IMR-90 (cell line): ENCODE data around the gene PLOD3. TPM values are rescaled to one million over a fixed set of nuclear protein-coding genes. Genes with fewer than 3 reads are reported as not detected.

ENCODE experiments used
- ATAC-seq: fragments of 200-7000 bp; cut with Tn5 transposase; 2 replicates; pipeline ENCODE4 v1.9.1; 2020; ENCODE audit warnings: low read depth, mild to moderate bottlenecking, moderate library complexity
- BruUV-seq: library from RNA; stranded (reverse); fragments of 400-500 nt; replicated peaks from 2 replicates; lab custom pipeline; 2021; lab: Mats Ljungman, UMichigan
- CTCF ChIA-PET: fragments of 300-600 bp; formaldehyde crosslinking; extraction: SDS; loops from one replicate; lab custom pipeline; 2021; ENCODE audit warnings: antibody characterized with exemption; lab: Yijun Ruan, JAX
- POLR2A ChIA-PET: fragments of 300-600 bp; sonication (Branson Sonifier 250); formaldehyde crosslinking; loops from one replicate; lab custom pipeline; 2022; ENCODE audit warnings: antibody characterized with exemption; ENCODE audit not compliant: unreplicated experiment; lab: Charles Lee
- DNase-seq: peaks from one replicate; pipeline ENCODE4 v3.0.0; 2013
- H2AFZ ChIP-seq: replicated peaks from 2 replicates; pipeline ENCODE3; 2013; ENCODE audit warnings: low read length, mild to moderate bottlenecking; ENCODE audit not compliant: poor library complexity
- H2AK5ac ChIP-seq: 2 replicates; pipeline ENCODE4 v1.6.1; 2013; ENCODE audit warnings: low read depth, low read length, inconsistent platforms
- H2AK9ac ChIP-seq: replicated peaks from 2 replicates; pipeline ENCODE3; 2013; ENCODE audit warnings: mild to moderate bottlenecking, low read depth, low read length, moderate library complexity; ENCODE audit not compliant: poor library complexity
- H2BK120ac ChIP-seq: 2 replicates; pipeline ENCODE4 v1.6.1; 2013; ENCODE audit warnings: low read depth, low read length, inconsistent platforms
- H2BK15ac ChIP-seq: 3 replicates; pipeline ENCODE4 v1.6.1; 2013; ENCODE audit warnings: low read depth, low read length, inconsistent platforms
- H2BK20ac ChIP-seq: 2 replicates; pipeline ENCODE4 v1.6.1; 2013; ENCODE audit warnings: low read depth, mild to moderate bottlenecking, inconsistent platforms, low read length, moderate library complexity
- H2BK5ac ChIP-seq: 2 replicates; pipeline ENCODE4 v1.6.1; 2013; ENCODE audit warnings: mild to moderate bottlenecking, low read depth, low read length, inconsistent platforms; ENCODE audit not compliant: poor library complexity, severe bottlenecking
- H3K14ac ChIP-seq: replicated peaks from 2 replicates; pipeline ENCODE4 v1.6.1; 2013; ENCODE audit warnings: low read depth, low read length, inconsistent platforms
- H3K18ac ChIP-seq: 2 replicates; pipeline ENCODE4 v1.6.1; 2013; ENCODE audit warnings: low read depth, low read length, control low read depth
- H3K23ac ChIP-seq: 2 replicates; pipeline ENCODE4 v1.6.1; 2013; ENCODE audit warnings: low read depth, low read length, inconsistent platforms
- H3K27ac ChIP-seq: 2 replicates; pipeline ENCODE4 v1.5.1; 2013; ENCODE audit warnings: mild to moderate bottlenecking, control low read depth, low read length; ENCODE audit not compliant: insufficient read depth
- H3K27me3 ChIP-seq: 2 replicates; pipeline ENCODE4 v1.6.1; 2013; ENCODE audit warnings: low read length; ENCODE audit not compliant: control insufficient read depth, insufficient read depth
- H3K36me3 ChIP-seq: 2 replicates; pipeline ENCODE4 v1.6.1; 2013; ENCODE audit warnings: low read length, mixed read lengths; ENCODE audit not compliant: control insufficient read depth, insufficient read depth
- H3K4ac ChIP-seq: 2 replicates; pipeline ENCODE4 v1.6.1; 2013; ENCODE audit warnings: low read depth, low read length, inconsistent platforms
- H3K4me1 ChIP-seq: 2 replicates; pipeline ENCODE4 v1.6.1; 2013; ENCODE audit warnings: low read length, mixed read lengths; ENCODE audit not compliant: control insufficient read depth, insufficient read depth
- H3K4me2 ChIP-seq: 2 replicates; pipeline ENCODE4 v1.6.1; 2013; ENCODE audit warnings: low read depth, mild to moderate bottlenecking, control low read depth, low read length, moderate library complexity
- H3K4me3 ChIP-seq: 2 replicates; pipeline ENCODE4 v1.5.1; 2013; ENCODE audit warnings: low read depth, mild to moderate bottlenecking, control low read depth, low read length, moderate library complexity; ENCODE audit not compliant: insufficient read depth
- H3K56ac ChIP-seq: 2 replicates; pipeline ENCODE4 v1.6.1; 2013; ENCODE audit warnings: low read length, inconsistent platforms; ENCODE audit not compliant: insufficient read depth; ENCODE audit errors: extremely low read depth
- H3K79me1 ChIP-seq, 2 experiments: 2 replicates each; pipeline ENCODE4 v1.6.1; 2013; ENCODE audit warnings: low read length in 2 of 2, inconsistent platforms in 1 of 2, low read depth in 1 of 2
- H3K9ac ChIP-seq: 2 replicates; pipeline ENCODE4 v1.6.1; 2013; ENCODE audit warnings: low read depth, low read length, control low read depth
- H3K9me1 ChIP-seq: 2 replicates; pipeline ENCODE4 v1.6.1; 2013; ENCODE audit warnings: low read length, inconsistent platforms; ENCODE audit not compliant: insufficient read depth
- H3K9me3 ChIP-seq: 2 replicates; pipeline ENCODE4 v1.6.1; 2013; ENCODE audit warnings: low read length; ENCODE audit not compliant: control insufficient read depth, insufficient read depth
- H4K20me1 ChIP-seq: 2 replicates; pipeline ENCODE4 v1.6.1; 2013; ENCODE audit warnings: low read length, inconsistent platforms; ENCODE audit not compliant: insufficient read depth
- H4K5ac ChIP-seq: 2 replicates; pipeline ENCODE4 v1.6.1; 2013; ENCODE audit warnings: mild to moderate bottlenecking, low read depth, low read length, control low read depth
- H4K8ac ChIP-seq, 2 experiments: 2 replicates each; pipeline ENCODE4 v1.6.1; 2013; ENCODE audit warnings: low read depth in 2 of 2, low read length in 2 of 2, control low read depth in 1 of 2, inconsistent platforms in 1 of 2
- H4K91ac ChIP-seq: 2 replicates; pipeline ENCODE4 v1.6.1; 2013; ENCODE audit warnings: low read depth, low read length, inconsistent platforms; ENCODE audit not compliant: insufficient read depth
- FOS ChIP-seq: fragments of 150-350 bp; IDR thresholded peaks from 2 replicates; pipeline ENCODE4 v1.6.1; 2016; ENCODE audit warnings: low read depth, low read length
- MAZ ChIP-seq: IDR thresholded peaks from 2 replicates; pipeline ENCODE4 v1.6.1; 2012; ENCODE audit warnings: low read depth, mild to moderate bottlenecking, low read length, improper control_type of control experiment, moderate library complexity, borderline replicate concordance
- WGBS, 2 experiments: methylation state at CpG; one replicate each; pipeline versions ENCODE4 v1.1.5 to v1.1.7; 2013; ENCODE audit warnings: missing lambda C conversion rate in 2 of 2; ENCODE audit not compliant: insufficient read length in 1 of 2; ENCODE audit errors: extremely low coverage in 2 of 2; 5-methylcytosine and 5-hydroxymethylcytosine counted together
- dilution Hi-C: fragments of 300-500 bp; cut with HindIII; formaldehyde crosslinking; loops from one replicate; pipeline ENCODE4 v1.14.3; 2018; ENCODE audit warnings: low sequenced_read_pairs; ENCODE audit not compliant: unreplicated experiment
- in situ Hi-C: fragments of 300-500 bp; cut with MboI; formaldehyde crosslinking; loops from 3 replicates; pipeline ENCODE4 v1.14.3; 2019; ENCODE audit warnings: low sequenced_read_pairs, inconsistent platforms, mixed read lengths
- intact Hi-C: fragments of 100-400 bp; cut with micrococcal nuclease; formaldehyde crosslinking; loops from 2 replicates; pipeline ENCODE4 v1.10.0; 2022
- polyA plus RNA-seq, 3 experiments: library from polyadenylated mRNA; depleted of rRNA; stranded (reverse); fragments of >200 nt; gene quantifications; 2 replicates each; pipeline ENCODE4 v1.2.3, GENCODE V29; 2012; ENCODE audit warnings: low replicate concordance in 1 of 3
- total RNA-seq: library from RNA; depleted of rRNA; stranded (reverse); fragments of >200 nt; gene quantifications from 2 replicates; pipeline ENCODE4 v1.2.3, GENCODE V29; 2012
- TF ChIP-seq, protein P1 (sequence below): fragments of 150-350 bp; IDR thresholded peaks from 2 replicates; pipeline ENCODE4 v1.6.1; 2017; ENCODE audit warnings: mild to moderate bottlenecking, antibody characterized with exemption, low read length, low read depth

Gene PLOD3
- total and polyA plus RNA-seq, 2 of the 4 experiments (the other 2 are of a cell fraction), result 21.7 to 159 TPM

DNA sequence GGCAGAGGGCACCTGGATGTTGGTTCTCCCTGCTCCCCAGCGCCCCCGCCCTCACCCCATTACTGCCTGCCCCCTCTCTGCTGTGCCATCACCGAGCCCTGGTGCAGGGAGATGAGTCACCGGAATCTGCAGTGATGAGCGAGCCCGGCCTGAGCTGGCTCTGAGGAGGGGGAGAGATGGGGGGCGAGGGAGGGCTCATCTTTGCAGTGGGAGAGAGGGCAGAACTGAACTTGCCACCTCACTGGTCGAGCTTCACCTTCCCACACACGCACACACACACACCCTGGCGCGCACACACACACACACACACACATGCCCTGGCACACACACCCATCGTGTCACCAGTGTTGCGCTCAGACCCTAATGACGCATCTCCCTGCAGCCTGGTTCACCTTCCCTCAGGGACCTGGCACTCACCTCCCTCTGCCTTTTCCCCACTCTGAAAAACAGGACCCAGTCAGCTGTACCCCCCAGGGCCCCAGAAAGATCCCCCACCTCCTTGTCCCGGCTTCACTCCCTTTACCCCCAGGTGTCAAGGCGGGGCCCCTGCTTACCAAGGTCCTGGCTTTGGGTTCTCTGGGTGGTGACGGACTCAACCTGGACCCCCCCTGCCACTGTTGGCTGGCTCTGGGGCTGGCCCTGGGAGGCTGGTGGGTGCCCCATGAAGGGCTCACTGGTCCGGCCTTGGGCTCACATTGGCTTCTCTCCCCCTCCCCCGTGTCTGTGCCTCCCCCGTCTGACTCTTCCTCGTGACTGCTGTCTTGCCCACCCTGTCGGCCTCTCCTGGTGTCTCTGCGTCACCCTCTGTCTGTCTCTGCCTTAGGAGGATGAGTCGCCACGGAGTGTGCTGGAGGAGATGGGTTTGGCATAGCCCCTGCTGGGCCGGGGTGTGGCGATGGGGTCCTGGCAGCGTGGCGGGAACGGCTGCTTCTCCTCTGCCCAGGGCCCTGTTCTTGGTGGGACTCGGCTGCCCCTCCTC, 57.4 kb downstream of the PLOD3 start:
- ATAC-seq (peak; percentile 35), DNase-seq (peak; percentile 57)
- intact Hi-C loops (no loop called here), dilution Hi-C loops (no loop called here), in situ Hi-C loops (no loop called here)
- Histone ChIP-seq H2BK120ac (no peak overlapping the region), H4K91ac (no peak overlapping the region), H3K4ac (no peak overlapping the region), H4K8ac (peak overlapping the region in 1 of 2 experiments; percentile 35; a peak in 1 of 4 replicates), H3K27ac (no peak overlapping the region), H3K18ac (no peak overlapping the region), H2AFZ (peak overlapping the region; percentile 75), H4K20me1 (peaks cover 17% of the 10 kb centered on the region), H2BK15ac (no peak overlapping the region), H3K4me3 (no peak overlapping the region), H3K9ac (no peak overlapping the region), H2BK20ac (no peak overlapping the region), H3K4me1 (peaks cover 9% of the 10 kb centered on the region), H3K4me2 (no peak overlapping the region), H3K79me1 (peaks cover 8 to 38% of the 10 kb centered on the region in 2 experiments), H3K23ac (no peak overlapping the region), H4K5ac (no peak overlapping the region), H3K9me1 (peaks cover 3% of the 10 kb centered on the region), H3K36me3 (peaks cover 28% of the 10 kb centered on the region), H2AK9ac (peak overlapping the region; percentile 20), H2AK5ac (peak overlapping the region; percentile 84), H3K14ac (no peak overlapping the region), H3K27me3 (peaks cover 8% of the 10 kb centered on the region; the same call in 1 of the 2 replicates), H3K56ac (no peak overlapping the region), H3K9me3 (no peaks in the 10 kb centered on the region), H2BK5ac (peak overlapping the region; percentile 31)
- BruUV-seq, result no TSS peak
- ChIA-PET CTCF (interaction anchor here (0.6 to 0.7 kb wide), 2 partner anchors 16 to 29 kb away, joined by 3 to 5 read pairs; no protein-coding TSS in a partner anchor), POLR2A (interaction anchor here (0.6 kb wide), 1 partner anchor 33 kb away, joined by 5 read pairs; no protein-coding TSS in a partner anchor)
- WGBS, 2 experiments, result 61% methylated on average over 11 of the region's 31 CpGs; no CpG with 5 or more reads in 1 of the 2 experiments
- TF ChIP-seq, protein P1, sequence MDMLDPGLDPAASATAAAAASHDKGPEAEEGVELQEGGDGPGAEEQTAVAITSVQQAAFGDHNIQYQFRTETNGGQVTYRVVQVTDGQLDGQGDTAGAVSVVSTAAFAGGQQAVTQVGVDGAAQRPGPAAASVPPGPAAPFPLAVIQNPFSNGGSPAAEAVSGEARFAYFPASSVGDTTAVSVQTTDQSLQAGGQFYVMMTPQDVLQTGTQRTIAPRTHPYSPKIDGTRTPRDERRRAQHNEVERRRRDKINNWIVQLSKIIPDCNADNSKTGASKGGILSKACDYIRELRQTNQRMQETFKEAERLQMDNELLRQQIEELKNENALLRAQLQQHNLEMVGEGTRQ, result no peak
- TF ChIP-seq FOS (0 out of 2 replicates have a peak, but pooled peaks have one; percentile 35), MAZ (peak; percentile 52; the same call in 1 of the 2 replicates)
